GM18502 (cell line): Measurements from ENCODE around the gene SAMD4A.
"Not testable (repeated sequence)": the region's sequence is repeated elsewhere in the genome, so short reads cannot be mapped to it uniquely, and the experiment has no call there.

Source experiments
- ATAC-seq: cut with Tn5 transposase; IDR thresholded peaks from one replicate; pipeline ENCODE4 v1.9.1; 2021; ENCODE audit warnings: mild to moderate bottlenecking; ENCODE audit not compliant: unreplicated experiment, poor library complexity

Gene SAMD4A

GRCh38 chr14:54789166-54789565 lies 222.2 kb downstream of the SAMD4A start:
- ATAC-seq, result no peak

DNA sequence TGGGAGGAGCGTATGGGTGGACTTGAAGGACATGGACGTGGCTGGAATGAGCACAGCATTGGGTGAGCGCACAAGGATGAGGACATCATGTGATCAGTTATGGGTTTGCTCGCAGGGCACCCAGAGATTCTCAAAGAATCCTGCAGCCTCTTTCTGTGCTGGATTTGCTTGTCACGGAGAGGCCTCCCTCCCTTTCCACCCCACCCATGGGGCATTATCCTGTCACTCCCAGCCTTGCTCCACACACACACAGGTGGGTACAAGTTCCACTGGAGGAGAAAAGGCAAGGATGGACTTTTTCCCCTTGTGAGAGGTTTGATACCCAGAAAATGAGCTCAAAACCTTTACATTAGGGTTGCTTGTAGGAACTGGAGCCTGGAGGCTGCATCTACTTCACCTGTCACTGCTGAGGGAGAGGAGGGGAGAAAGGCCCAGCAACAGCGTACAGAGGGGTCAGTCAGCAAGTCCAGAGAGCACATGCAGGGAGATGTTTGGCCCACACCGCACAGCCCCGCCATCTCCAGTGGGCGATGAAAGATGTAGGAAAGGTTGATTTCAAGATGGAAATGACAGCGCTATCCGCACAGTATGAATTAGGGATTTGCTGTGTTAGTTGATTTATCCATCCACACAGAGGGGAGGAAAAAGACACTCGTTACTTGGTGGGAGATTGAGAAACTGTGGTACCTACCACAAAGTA lies 223.0 kb downstream of the SAMD4A start:
- ATAC-seq, result no peak

GRCh38 chr14:54791001-54791400 lies 224.1 kb downstream of the SAMD4A start:
- ATAC-seq, result no peak

DNA sequence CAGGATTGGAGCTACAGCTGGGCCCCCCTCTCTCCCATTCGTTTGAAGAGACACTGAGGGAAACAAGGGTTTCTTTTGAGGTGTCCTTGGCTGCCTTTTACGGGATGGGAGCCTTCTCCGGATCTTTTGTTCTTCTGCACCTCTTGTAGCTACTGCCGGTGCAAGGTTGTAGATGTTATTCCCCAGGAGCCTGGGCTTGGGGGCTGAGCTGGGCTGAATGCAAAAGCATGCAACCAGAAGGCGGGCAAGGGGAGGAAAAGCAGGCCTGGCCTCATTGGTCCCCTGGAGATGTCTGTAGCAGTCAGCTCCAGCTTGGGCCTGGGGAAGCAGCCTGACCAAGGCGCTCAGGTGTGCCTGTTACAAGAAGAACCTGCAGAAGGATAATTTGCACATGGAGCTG lies 225.4 kb downstream of the SAMD4A start:
- no peak for ATAC-seq

DNA sequence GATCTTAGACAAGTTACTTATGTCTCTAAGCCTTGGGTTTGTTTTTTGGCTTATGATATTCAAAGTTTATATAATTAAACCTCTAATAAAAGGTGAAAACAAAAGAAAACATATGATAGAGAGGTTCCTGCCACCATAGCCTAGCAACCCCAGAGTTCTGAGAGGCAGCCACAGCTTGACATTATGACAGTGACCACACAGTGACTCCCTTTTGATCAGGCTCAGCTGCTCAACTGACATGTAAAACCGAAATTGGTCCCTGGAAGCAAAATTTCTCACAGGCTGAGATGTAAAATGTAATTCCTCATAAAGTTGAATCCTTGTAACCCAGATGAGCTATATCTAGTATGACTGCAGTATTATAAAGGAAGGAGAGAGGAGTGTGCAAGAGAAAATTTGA lies 227.2 kb downstream of the SAMD4A start:
- no peak for ATAC-seq

DNA sequence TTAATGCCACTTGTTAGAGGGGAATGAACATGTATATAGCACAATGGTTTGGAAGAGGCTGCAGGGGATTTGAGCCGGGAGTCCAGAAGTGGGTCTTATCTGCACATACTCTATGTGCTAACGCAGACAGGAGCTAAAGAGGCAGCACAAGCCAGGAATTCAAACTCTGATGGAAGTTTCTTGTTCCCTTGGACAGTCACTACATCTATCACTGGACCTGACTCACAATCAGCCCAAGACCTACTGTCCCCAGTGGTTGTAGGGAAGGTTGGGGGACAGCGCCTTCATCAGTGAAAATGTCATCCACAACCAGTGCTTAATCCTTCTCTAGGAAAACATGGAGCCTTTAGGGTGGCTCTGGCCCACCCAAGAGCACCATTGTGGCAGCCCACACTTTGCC lies 227.9 kb downstream of the SAMD4A start:
- no peak for ATAC-seq

GRCh38 chr14:54796961-54797360 lies 230.0 kb downstream of the SAMD4A start:
- no peak for ATAC-seq

DNA sequence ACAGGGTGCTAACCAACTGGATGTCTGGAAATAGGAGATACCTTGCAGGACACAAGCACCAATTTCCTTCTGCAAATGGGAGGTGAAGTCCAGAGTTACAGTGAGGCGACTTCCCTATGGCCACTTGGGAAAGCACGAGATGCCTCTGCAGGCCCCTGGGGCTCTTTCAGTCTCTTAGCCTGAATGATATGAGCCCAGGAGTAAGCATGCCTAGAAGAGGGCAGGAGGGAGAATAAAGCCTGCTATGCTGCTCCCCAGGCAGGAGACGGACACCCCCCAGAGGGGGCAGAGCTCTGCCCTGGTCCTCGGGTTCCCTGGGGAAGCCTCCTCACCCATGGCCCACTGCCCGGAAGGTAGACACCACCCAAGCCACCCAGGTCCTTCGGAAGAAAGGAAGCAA lies 230.6 kb downstream of the SAMD4A start:
- ATAC-seq, result no peak

GRCh38 chr14:54797986-54798385 lies 231.1 kb downstream of the SAMD4A start:
- ATAC-seq, result no peak

- ATAC-seq, result no peak
These were observed 231.7 kb downstream of the SAMD4A start for GRCh38 chr14:54798465-54799124.

DNA sequence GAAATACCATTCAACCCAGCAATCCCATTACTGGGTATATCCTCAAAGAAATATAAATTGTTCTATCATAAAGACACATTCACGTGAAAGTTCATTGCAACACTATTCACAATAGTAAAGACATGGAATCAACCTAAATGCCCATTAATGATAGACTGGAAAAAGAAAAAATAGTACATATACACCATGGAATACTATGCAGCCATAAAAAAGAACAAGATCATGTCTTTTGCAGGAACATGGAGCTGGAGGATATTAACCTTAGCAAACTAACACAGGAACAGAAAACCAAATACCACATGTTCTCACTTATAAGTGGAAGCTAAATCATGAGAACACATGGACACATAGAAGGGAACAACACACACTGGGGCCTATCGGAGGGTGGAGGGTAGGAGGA lies 234.6 kb downstream of the SAMD4A start:
- not testable (repeated sequence) for ATAC-seq

DNA sequence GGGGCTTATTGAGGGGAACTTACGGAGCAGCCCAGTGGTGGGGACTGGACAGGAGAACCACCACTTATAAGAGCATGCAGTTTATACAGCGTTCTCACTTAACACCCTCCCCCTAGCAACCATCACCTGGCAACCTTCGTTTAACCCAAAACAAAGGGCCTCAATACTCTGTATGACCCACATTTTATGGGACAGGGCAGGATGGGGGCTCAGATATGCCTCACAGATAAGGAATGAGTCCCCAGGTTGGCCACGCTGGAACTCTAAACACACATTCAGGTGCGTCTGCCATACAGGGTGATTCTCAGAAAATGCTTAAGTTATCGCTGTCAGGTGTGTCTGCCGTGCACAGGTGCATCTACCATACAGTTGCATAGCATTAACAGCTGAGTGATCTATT lies 236.5 kb downstream of the SAMD4A start:
- ATAC-seq, result no peak

- no peak for ATAC-seq
These were observed 237.1 kb downstream of the SAMD4A start for GRCh38 chr14:54803926-54804537.

GRCh38 chr14:54804538-54805041 lies 237.7 kb downstream of the SAMD4A start:
- no peak for ATAC-seq

GRCh38 chr14:54805070-54805444 lies 238.1 kb downstream of the SAMD4A start:
- ATAC-seq, result no peak

GRCh38 chr14:54805445-54806322 lies 238.8 kb downstream of the SAMD4A start:
- ATAC-seq, result peak; percentile 79

DNA sequence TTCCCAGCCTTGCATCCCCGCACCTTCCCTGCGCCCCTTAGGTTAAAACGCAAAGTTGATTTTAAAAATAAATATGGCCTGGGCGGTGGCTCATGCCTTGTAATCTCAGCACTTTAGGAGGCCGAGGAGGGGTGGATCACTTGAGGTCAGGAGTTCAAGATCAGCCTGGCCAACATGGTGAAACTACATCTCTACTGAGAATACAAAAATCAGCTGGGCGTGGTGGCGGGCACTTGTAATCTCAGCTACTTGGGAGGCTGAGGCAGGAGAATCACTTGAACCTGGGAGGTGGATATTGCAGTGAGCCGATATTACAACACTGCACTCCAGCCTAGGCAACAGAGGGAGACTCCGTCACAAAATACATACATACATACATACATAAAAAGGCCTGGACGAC lies 239.7 kb downstream of the SAMD4A start:
- ATAC-seq, result no peak

DNA sequence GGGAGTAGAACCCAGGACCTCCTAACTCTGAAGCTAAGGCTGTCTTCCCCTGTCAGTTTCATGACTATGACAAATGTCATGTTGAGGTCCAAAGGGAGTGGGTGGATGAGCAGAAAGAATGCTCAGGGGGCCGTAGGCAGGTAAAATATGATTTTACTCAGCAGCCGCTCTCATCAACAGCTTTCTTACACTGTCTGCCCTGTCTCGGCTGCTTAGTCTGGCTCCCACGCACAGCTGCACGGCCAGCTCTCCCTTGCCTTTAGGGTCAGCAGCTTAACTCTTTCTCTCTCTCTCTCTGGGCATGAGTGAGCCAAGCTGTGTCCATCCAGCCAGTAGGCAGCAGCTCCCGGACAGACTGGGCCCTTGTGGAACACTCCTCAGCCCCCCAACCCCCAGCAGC lies 240.5 kb downstream of the SAMD4A start:
- ATAC-seq, result no peak

- no peak for ATAC-seq
These were observed 241.0 kb downstream of the SAMD4A start for GRCh38 chr14:54807881-54808280.

DNA sequence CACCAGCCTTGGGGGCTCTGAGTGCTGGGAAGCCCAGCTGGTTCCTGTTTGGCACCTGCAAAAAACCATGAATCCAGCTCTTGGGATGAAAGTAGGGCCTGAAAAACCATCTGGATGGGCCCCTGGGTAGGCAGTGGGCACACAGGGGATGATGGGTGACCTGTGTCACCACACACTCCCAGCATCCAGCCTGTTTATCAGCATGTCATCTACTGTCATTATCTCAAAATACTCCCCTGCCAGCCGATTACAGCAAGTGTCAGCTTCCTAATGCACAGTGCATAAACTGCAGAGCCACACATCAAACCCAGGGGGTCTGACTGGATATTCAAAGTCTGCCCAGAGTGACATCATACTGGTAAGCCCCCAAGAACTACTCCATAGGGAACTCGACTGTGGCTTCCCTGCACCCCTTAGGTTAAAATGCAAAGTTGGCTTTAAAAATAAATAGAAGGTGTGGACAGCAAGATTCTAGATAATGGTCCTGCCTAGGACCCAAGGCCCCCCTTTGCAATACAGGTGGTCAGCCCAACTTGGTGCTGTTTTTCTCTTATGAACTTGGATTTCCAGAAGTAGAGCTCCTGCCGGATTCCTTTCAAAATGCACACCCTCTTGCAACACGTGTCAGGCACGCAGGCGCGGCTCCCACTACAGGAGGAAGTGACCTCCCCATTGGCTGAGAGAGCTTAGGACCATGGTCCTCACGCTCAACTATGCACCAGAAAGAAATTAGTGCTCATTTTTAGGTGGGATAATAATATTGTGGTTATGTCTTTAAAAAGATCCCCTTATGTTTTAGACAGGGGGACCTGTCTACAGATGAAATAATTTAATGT lies 241.6 kb downstream of the SAMD4A start:
- no peak for ATAC-seq
